Cardiac septum (tissue), 1 donor: Measurements from ENCODE around the gene CRYZL1. TPM values are rescaled to one million over a fixed set of nuclear protein-coding genes. Genes with fewer than 3 reads are reported as not detected.

Source experiments
- DNase-seq: peaks from one replicate; pipeline ENCODE4 v3.0.0-alpha.2; 2020; ENCODE audit warnings: low spot score
- intact Hi-C: fragments of 100-400 bp; cut with DNase I; formaldehyde crosslinking; loops from one replicate; pipeline ENCODE4 v1.14.0; 2022
- total RNA-seq: library from RNA; stranded (reverse); fragmentation: NEBNext Ultra II Directional; extraction: Animal tissue kit (Norgen Biotek cat#: 25700); gene quantifications from one replicate; pipeline ENCODE4 v1.2.1, GENCODE V29; 2021
- donor health status: DM: no; HTN: no; CAD: no.

Gene CRYZL1
- total RNA-seq, 1 donor from 2014 or later = 23.0 TPM

- DNase-seq = no peak
- intact Hi-C loops = no loop called here
These were observed 22.6 kb upstream of the CRYZL1 start for GRCh38 chr21:33664135-33664534.

GRCh38 chr21:33663241-33663640 is 21.7 kb upstream of the CRYZL1 start:
- DNase-seq = no peak
- intact Hi-C loops = no loop called here

DNA sequence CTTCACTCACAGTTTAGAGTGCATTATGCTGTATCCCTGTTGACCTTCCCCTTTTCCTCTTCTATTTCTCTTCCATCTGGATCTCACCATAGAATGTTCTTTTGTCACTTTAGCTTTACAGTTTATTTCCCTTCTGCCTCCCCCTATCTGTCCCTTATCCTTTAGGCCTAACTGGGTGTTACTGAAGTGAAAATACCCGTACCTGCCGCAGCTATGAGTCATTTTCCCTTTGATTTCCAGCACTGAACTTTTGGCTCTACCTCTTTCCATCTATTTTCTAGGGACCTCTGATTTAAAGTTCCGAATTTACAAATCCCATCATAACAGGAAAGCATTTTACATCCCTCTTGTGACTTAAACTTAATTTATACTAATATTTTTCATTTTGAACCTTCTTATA is 20.5 kb upstream of the CRYZL1 start:
- intact Hi-C loops = no loop called here
- no peak for DNase-seq

DNA sequence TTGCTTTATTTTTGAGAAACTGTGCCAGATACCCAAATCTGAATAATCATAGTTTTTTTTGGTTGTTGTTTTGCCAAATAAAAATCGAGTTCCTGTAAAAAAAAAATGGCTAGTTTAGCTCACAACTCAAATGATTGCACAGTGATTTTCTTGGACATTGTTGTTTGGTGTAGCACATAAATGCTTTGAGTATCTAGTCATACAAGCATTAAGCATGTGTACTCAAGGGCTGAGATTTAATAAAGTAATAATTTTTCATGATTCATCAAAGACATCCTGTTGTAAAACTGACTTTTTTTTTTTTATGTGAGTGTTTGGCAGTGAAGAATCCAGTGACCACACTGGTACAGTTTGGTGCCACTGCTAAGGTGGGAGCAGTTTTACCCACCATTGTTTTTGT is 19.6 kb upstream of the CRYZL1 start:
- DNase-seq = no peak
- intact Hi-C loops = no loop called here

GRCh38 chr21:33660406-33660805 is 18.9 kb upstream of the CRYZL1 start:
- intact Hi-C loops = no loop called here
- DNase-seq = no peak

DNA sequence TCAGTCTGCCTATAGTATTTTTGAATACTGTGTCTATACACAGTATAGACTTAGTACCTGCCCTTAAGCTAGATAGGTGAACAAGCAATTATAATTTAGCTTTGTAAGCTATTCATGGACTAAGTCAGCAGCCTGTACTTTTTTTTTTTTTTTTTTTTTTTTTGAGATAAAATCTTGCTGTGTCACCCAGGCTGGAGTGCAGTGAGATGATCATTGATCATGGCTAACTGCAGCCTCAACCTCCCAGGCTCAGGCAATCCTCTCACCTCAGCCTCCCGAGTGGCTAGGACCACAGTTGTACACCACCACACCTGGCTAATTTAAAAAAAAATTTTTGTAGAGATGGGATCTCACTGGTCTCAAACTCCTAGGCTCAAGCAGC is 18.0 kb upstream of the CRYZL1 start:
- DNase-seq = no peak
- intact Hi-C loops = no loop called here

GRCh38 chr21:33658919-33659567 is 17.5 kb upstream of the CRYZL1 start:
- no peak for DNase-seq
- intact Hi-C loops = no loop called here

DNA sequence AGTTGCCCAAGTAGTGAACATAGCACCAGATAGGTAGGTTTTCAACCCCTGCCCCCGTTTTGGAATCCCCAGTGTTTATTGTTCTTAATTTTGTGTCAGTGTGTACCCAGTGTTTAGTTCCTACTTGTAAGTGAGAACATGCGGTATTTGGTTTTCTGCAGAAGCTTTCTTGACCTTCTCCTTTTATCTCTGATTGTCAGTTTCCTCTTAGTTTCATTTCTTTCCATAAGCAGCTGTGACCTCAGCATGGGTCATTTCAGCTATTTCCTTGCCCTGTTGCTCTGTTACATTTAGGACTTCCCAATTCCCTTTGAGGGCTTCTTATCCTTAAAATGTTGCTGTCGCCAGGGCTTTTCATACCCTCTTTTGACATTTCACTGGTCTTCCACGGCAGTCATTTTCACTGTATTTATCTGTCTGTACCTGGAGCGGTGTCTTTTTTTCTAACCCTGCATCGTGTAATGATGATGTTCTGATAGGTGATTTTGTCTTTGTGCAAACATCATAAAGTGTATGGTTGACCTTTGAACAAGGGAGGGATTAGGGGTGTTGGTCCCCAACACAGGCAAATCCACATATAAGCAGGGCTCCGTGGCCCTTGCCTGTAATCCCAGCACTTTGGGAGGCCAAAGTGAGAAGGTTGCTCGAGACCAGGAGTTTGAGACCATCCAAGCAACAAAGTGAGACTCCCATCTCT is 15.7 kb upstream of the CRYZL1 start:
- no peak for DNase-seq
- intact Hi-C loops = no loop called here

- intact Hi-C loops = no loop called here
- no peak for DNase-seq
These were observed 14.2 kb upstream of the CRYZL1 start for GRCh38 chr21:33655588-33656221.

- no peak for DNase-seq
- intact Hi-C loops = no loop called here
These were observed 12.9 kb upstream of the CRYZL1 start for GRCh38 chr21:33654412-33654811.

DNA sequence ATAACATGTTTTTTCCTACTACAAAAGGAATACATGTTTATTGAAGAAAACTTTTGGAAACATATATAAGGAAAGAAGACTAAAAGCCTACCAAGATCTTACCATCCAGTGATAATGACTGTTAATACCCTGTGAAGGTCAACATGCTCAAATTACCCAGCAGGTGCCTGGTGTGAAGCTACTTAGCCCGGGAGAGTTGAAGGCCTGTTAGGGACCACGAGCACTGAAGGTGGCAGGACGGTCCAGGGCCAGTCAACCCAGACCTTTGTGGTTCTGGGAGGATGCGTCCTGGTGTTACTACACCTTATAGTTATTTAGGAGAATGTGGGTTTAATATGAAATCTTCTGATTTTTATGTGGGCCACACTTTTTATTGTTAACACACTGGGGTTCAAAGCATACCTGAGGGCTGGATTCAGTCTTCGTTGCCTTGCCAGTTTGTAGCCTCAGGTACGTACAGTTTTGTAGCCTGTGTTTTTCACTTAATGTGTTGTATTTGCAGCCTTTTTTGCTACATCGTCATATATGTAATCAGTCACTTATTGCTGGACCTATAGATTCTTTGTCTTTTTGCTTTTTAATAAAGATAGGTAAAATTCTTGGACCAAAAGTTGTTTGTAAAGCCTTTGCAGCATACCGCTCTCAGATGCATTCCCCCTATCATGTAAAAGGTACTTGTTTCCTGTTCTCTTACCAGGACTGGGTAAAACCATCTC is 10.6 kb upstream of the CRYZL1 start:
- DNase-seq = no peak
- intact Hi-C loops = no loop called here

- intact Hi-C loops = no loop called here
- DNase-seq = no peak
These were observed 9.5 kb upstream of the CRYZL1 start for GRCh38 chr21:33650929-33651509.

- intact Hi-C loops = no loop called here
- no peak for DNase-seq
These were observed 8.7 kb upstream of the CRYZL1 start for GRCh38 chr21:33650230-33650629.

- intact Hi-C loops = loop anchor here (10.0 kb wide), 1 partner anchor 246 kb away; no protein-coding TSS in a partner anchor
- DNase-seq = no peak
These were observed 7.0 kb upstream of the CRYZL1 start for GRCh38 chr21:33648555-33648954.

- intact Hi-C loops = loop anchor here (10.0 kb wide), 1 partner anchor 247 kb away; no protein-coding TSS in a partner anchor
These were observed 6.0 kb upstream of the CRYZL1 start for GRCh38 chr21:33647587-33647986.

DNA sequence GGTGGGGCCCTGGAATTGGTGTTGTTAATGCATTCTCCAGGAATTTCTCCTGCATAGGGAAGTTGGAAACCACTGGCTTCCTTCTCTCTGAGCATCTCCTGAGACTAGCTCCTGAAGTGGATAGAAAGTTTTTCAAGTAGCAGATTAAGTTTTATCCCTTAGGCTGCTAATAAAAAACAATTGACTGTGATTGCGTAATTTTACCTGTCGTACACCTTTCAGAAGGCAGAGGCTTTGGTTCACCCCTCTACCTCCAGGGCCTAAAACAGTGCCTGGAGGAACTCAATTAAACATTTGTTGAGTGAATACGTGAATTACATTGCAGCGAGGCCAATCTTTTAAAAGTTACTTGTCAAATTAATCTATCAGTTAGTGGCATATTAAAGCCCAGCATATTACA is 4.2 kb upstream of the CRYZL1 start:
- DNase-seq = no peak
- intact Hi-C loops = loop anchor here (10.0 kb wide), 1 partner anchor 249 kb away; no protein-coding TSS in a partner anchor

More at GRCh38 chr21:33647587-33647986, 6.0 kb upstream of the CRYZL1 start:
- no peak for DNase-seq

- DNase-seq = no peak
- intact Hi-C loops = loop anchor here (5.0 to 10.0 kb wide), 2 partner anchors 118 to 250 kb away; no protein-coding TSS in a partner anchor
These were observed 3.0 kb upstream of the CRYZL1 start for GRCh38 chr21:33644383-33645074.

- DNase-seq = no peak
- intact Hi-C loops = loop anchor here (5.0 to 10.0 kb wide), 2 partner anchors 119 to 251 kb away; no protein-coding TSS in a partner anchor
These were observed 2.2 kb upstream of the CRYZL1 start for GRCh38 chr21:33643658-33644311.
